DMS153 treated with DMSO at 0.1 percent for 48 hours (cell line): ENCODE data around the gene TRAF2.

Experiments used
- DNase-seq: peaks from one replicate; lab custom pipeline; 2025; ENCODE audit not compliant: unreplicated experiment; lab: John Stamatoyannopoulos, UW

Gene TRAF2

GRCh38 chr9:136936645-136937170 is 50.4 kb downstream of the TRAF2 start:
- no peak for DNase-seq

- DNase-seq, result no peak
Observed at GRCh38 chr9:136937186-136938001, 51.1 kb downstream of the TRAF2 start.

DNA sequence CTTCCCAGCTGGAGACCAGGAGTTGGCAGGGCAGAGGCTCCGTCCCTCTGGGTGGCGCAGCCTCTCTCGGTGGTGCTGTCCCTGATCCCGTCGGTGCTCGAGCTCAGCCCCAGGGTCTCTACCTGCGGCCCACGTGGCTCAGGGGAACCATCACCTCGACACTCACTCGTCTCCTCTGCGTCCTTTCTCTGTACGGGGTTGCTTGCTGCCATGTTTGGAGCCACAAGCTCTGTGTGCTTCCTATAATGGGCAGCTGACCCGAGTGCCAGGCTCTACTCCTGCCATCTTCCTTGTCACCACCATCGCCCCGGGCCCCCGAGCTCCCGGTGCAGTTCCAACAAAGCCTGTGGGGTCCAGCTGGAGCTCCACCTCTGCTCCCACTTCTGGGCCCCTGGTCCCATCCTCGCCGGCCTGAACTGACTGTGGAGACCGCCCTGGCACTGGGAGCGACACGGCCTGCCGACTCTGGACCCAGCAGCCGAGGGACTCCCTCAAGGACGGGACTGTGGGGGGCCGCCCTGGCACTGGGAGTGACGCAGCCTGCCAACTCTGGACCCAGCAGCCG is 53.2 kb downstream of the TRAF2 start:
- DNase-seq, result no peak

GRCh38 chr9:136939996-136940525 is 53.7 kb downstream of the TRAF2 start:
- DNase-seq, result no peak

GRCh38 chr9:136940526-136941230 is 54.4 kb downstream of the TRAF2 start:
- no peak for DNase-seq

- no peak for DNase-seq
Observed at GRCh38 chr9:136941231-136942111, 55.2 kb downstream of the TRAF2 start.

DNA sequence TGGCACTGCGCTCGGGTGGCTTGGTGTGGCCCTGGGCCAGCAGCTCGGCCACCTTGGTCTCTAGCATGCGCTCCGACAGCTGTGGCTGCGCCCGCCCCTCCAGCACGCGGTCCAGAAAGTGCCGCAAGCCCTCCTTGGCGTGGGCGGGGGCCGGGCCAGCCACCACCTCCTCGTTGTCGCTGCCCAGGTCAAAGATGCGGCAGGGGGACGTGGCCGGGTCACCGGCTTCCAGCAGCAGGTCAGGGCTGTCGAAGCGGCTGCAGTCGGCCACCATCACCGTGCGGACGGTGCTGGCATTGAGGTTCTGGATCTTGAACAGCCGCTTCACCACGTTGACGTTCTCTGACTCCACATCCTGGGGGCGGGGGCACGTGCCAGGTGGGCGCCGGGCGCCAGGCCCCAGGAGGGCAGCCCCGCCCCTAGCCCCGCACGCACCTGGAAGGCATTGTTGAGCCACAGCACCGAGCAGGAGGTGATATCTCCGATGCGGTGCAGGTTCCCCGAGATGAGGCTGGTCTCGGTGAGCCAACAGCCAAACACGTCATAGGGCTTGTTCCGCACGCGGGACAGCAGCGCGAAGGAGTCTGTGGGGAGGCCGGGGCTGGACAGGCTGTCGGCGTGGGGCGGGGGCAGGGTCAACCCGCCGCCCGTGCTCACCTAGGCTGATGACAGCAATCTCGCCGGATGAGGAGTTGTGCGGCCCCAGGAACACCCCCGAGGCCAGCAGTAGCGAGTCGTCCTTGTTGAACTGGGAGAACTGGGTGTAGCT is 56.0 kb downstream of the TRAF2 start:
- no peak for DNase-seq

GRCh38 chr9:136942881-136943230 is 56.5 kb downstream of the TRAF2 start:
- DNase-seq, result no peak

- no peak for DNase-seq
Observed at GRCh38 chr9:136943291-136944211, 57.2 kb downstream of the TRAF2 start.

DNA sequence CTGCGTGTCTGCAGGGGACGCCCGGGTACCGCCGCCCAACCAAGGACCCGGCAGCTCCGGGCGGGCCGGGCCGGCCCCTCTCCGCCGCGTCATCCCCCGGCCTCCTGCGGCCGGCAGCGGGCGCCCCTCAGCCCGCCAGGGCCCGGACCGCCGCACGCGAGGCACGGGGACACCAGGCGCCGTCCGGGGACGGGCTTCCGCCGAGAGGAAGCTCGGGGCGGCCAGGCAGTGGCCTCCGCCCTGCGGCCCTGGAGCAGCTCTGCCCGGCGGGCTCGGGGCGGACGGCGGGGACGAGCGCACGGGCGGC is 57.8 kb downstream of the TRAF2 start:
- no peak for DNase-seq

DNA sequence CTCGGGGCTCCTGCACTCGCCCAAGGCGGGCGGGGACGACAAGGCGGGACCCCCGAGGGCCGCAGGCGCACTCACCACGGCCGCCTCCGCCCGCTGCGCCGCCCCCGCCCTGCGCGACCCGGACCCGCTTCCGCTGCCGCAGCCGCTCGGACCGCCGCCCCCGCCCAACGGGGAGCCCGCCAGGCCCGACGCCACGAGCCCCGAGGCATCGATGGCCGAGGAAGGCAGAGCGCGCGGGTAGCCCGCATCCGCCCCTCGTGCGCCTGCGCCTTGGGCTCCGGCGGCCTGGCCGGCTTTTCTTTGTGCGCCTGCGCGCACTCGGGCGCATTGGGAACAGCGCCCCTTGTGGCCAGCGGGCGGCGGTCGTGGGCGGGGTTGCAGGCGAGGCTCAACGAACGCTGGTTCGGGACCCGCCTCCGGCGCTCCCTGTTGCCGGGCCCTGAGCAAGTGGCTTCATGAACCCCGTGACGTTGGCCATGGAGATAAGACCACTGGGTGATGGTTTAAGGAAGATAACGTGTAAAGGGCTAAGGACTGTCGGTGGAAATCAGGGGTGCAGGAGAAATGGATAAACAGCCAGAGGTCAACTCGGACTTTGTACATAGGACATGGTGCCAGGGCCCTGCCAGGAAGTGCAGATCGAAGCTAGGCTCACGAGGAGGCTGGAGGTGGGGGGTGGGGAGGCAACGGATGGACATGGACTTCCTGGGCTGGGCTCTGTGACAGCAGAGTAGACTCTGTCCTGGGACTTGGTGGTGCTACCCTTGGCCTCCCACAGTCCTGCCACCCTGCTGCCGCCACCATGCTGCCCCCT is 58.4 kb downstream of the TRAF2 start, which contains the start of the genes C8G and FBXW5:
Gene C8G (plus strand): TSS at position 725 of the 814 bp plus-strand sequence. CDS start 78 bp downstream, at position 803.
Gene FBXW5 (minus strand): TSS at position 220 of the 814 bp plus-strand sequence. CDS start 655 bp downstream, outside the sequence.
- peak; percentile 89 for DNase-seq

GRCh38 chr9:136945333-136946227 is 59.3 kb downstream of the TRAF2 start:
- DNase-seq, result no peak

DNA sequence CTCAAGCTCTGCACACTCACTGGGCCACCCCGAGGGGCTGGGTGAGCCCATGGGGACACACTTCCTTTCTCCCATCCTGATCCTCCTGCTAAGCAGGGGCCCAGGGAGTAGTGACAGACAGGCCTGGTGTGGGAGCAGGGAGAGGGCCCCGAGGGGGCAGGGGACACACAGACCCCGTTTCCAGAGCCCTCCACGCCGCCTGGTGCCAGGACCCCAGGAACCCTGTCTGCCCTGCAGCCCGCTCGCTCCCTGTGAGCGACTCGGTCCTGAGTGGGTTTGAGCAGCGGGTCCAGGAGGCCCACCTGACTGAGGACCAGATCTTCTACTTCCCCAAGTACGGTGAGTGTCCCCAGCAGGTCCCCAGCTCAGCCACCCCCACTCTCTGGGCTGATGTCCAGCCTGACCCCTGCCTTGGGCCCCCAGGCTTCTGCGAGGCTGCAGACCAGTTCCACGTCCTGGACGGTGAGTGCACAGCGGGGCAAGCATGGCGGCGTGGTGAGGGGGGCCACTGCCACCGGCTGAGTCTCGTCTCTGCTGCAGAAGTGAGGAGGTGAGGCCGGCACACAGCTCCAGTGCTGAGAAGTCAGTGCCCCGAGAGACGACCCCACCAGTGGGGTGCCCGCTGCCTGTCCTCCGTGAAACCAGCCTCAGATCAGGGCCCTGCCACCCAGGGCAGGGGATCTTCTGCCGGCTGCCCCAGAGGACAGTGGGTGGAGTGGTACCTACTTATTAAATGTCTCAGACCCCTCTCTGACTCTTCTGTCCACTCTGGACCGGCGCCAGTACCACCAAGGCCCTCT is 60.1 kb downstream of the TRAF2 start:
- DNase-seq, result no peak

- DNase-seq, result no peak
Observed at GRCh38 chr9:136947028-136947891, 60.9 kb downstream of the TRAF2 start.

DNA sequence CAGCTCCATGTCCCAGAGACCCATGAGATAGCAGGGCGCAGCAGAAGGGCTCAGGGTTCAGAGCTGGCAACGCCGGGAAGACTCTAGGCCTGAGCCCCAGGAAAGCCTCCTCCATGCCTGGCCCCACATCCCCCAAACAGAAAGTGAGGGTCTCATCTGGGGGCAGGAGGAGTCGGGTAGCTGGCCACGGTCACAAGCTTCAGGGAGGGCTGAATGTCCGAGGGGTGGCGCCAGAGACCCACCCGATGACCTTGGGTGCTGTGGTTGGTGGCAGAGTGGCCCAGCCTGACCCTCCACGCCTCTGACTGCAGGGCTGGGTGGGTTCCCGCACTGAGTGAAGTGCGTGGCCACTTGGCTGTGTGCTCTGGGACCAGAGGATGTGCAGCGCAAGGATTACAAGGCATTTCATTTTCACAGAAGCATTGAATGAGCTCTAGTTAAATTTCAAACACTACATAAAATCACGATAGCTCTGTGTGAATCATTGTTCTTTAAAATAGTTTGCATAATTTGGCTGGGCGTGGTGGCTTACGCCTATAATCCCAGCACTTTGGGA is 61.7 kb downstream of the TRAF2 start:
- DNase-seq, result no peak
